ENCODE data around the gene NOXA1. TPM values are rescaled to one million over a fixed set of nuclear protein-coding genes. Genes with fewer than 3 reads are reported as not detected.

NOXA1 gene
- total RNA-seq, 2 experiments from 2014 or later: 0.66 to 0.76 TPM

DNA sequence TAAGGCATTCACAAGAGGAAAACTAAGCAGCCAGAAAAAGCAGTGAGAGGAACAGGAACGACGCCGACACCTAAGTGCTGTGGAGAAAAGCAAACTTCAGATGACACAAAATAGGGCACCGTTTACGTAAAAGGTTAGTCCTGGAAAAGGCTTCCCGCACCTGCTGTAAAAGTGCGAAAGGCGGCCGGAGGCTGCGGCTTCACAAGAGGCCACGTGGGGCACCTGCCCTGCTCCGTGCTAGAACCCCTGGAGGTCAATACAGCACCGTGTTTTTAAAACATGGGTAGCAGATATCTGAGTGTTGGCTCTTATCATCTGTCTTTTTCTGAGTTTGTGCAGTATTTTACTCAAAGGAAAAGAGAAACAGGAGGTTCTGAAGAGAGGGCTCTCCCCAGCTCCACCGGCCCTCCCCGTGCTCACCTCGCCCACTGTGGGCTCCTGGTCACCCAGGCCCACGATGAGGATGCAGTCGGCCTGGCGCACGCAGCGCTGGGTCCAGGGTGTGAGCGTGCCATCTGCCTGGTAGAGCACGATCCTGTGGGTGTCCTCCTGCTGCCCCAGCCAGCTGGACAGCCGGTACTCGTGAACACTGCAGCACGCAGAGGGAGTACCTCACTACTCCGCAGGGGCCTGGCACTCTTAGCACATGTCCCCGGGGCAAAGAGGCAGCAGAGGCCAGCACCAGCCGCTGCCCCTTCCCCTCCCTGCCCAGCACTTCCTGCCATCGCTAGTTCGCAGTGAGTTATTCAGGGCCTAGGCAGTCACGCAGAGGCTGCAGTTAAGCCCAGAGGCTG, 56.9 kb downstream of the NOXA1 start:
- Mint-ChIP-seq H3K4me3 (no peak overlapping the region), H3K36me3 (peaks cover 5% of the 10 kb centered on the region), H3K27ac (no peak overlapping the region), H3K4me1 (no peaks in the 10 kb centered on the region), H3K27me3 (no peaks in the 10 kb centered on the region), H3K9me3 (peaks cover 8% of the 10 kb centered on the region)
- DNase-seq: no peak

DNA sequence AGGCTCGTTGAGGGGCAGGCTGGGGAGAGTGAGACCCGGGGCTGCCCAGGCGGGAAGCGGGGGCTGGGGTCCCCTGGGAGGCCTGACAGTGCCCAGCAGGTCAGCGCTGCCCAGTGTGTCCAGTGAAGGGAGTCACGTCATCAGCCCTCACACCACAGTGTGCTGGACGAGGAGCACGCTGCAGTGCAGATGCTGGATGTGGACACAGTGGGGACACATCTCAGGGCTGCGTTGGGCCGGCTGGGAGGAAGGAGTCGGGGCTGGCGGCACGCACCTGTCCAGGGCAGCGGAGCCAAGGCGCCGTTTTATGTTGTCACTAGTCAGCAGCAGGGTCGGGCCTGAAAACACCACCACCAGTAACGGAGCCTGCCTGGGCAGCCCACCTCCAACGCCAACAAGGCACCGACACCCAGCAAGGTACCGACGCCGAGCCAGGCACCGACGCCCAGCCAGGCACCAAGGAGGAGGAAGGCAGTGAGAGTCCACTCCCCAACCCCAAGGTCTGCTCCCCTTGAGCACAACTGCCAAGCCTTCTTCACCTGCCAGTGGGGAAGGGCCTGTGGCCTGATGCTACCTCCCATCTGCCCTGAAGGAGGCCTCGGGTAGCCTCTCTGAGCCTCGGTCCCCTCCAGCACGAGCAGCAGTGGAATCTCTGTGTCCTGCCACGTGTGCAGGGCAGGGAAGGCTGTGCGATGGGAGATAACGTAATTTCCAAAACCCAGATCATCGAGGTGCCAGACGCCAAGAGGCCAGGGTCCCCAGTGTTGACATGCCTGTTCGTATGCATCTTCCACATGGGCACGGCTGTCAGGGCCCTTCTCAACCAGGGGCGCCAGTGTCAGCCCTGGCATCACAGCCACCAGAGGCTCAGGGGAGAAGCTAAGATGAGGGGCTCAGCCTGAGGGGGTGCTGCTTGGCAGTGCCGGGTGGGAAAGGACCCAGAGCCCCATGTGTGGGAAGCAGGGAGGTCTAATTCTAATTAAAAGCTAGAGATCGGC, 57.8 kb downstream of the NOXA1 start:
- Mint-ChIP-seq H3K4me1 (no peaks in the 10 kb centered on the region), H3K4me3 (no peak overlapping the region), H3K9me3 (peaks cover 3% of the 10 kb centered on the region), H3K36me3 (no peaks in the 10 kb centered on the region), H3K27ac (no peak overlapping the region), H3K27me3 (no peaks in the 10 kb centered on the region)
- DNase-seq: no peak

DNA sequence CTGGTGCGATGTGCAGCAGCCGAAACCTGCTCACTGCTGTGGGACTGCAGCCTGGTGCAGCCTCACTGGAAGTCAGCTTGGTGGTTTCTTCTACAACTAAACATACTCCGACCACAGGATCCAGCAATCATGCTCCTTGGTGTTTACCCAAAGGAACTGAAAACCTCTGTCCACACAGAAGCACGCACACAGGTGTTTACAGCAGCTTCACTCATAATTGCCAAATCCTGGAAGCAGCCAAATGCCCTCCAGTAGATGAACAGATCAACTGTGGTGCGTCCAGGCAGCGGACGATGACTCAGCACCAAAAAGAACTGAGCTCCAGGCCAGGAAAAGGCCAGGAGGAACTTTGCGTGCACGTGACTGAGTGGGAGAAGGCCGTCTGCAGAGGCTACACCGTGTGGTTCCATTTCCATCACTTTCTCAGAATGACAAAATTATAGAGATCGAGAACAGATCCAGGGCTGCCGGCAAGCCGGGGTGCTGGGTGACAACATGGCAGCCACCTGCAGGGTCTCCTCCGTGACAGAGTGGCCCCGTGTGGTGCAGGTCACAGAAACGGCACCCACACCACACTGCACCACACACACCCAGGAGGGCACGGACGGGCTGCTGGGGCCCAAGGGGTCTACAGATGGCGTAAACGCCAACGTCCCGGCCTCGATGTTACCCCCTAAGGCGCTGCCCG, 59.0 kb downstream of the NOXA1 start:
- no peaks in the 10 kb centered on the region for H3K27me3 Mint-ChIP-seq
- no peak overlapping the region for H3K4me3 Mint-ChIP-seq
- no peak for DNase-seq
- no peak overlapping the region for H3K27ac Mint-ChIP-seq
- no peaks in the 10 kb centered on the region for H3K9me3 Mint-ChIP-seq
- no peaks in the 10 kb centered on the region for H3K36me3 Mint-ChIP-seq
- no peaks in the 10 kb centered on the region for H3K4me1 Mint-ChIP-seq

Other genes starting within 250 kb of the NOXA1 start
- 10 to 100 TPM; 42.6 to 48.3 TPM for gene ANAPC2, start 234.8 kb upstream of the NOXA1 start, total RNA-seq
- 10 to 100 TPM; 78.1 to 80.1 TPM for gene SSNA1, start 234.7 kb upstream of the NOXA1 start, total RNA-seq
- gene TPRN, start 222.7 kb upstream of the NOXA1 start, total RNA-seq: 1 to 10 TPM; 7.3 to 7.6 TPM
- 10 to 100 TPM; 37.9 TPM for gene TMEM203, start 217.7 kb upstream of the NOXA1 start, total RNA-seq
- 10 to 100 TPM; 37.6 to 38.8 TPM for gene NDOR1, start 217.7 kb upstream of the NOXA1 start, total RNA-seq
- 1 to 10 TPM; 6.0 to 7.1 TPM for gene RNF208, start 201.2 kb upstream of the NOXA1 start, total RNA-seq
- under 1 TPM; 0.32 to 0.49 TPM for gene CYSRT1, start 198.2 kb upstream of the NOXA1 start, total RNA-seq
- gene RNF224, start 195.9 kb upstream of the NOXA1 start, total RNA-seq: not detected
- not detected for gene SLC34A3, start 192.5 kb upstream of the NOXA1 start, total RNA-seq
- 100 to 1,000 TPM; 271 to 274 TPM for gene TUBB4B, start 182.1 kb upstream of the NOXA1 start, total RNA-seq
- not detected for gene STPG3, start 172.1 kb upstream of the NOXA1 start, total RNA-seq
- gene NELFB, start 168.1 kb upstream of the NOXA1 start, total RNA-seq: 10 to 100 TPM; 54.4 to 56.4 TPM
- 1 to 10 TPM; 3.6 to 3.9 TPM for gene TOR4A, start 145.7 kb upstream of the NOXA1 start, total RNA-seq
- 1 to 10 TPM; 5.0 to 5.3 TPM for gene NRARP, start 121.1 kb upstream of the NOXA1 start, total RNA-seq
- gene EXD3, start 231 bp upstream of the NOXA1 start, total RNA-seq: 1 to 10 TPM; 3.6 to 4.2 TPM
- gene ENTPD8, start 18.0 kb downstream of the NOXA1 start, total RNA-seq: not detected
- 10 to 100 TPM; 74.1 to 74.6 TPM for gene NSMF, start 35.9 kb downstream of the NOXA1 start, total RNA-seq
- 1 to 10 TPM; 2.5 to 2.9 TPM for gene PNPLA7, start 127.0 kb downstream of the NOXA1 start, total RNA-seq
- gene MRPL41, start 128.5 kb downstream of the NOXA1 start, total RNA-seq: 10 to 100 TPM; 54.6 to 54.9 TPM
- 10 to 100 TPM; 31.7 to 33.7 TPM for gene DPH7, start 155.5 kb downstream of the NOXA1 start, total RNA-seq
- gene ZMYND19, start 167.1 kb downstream of the NOXA1 start, total RNA-seq: 10 to 100 TPM; 55.6 to 56.4 TPM
- gene ARRDC1, start 182.3 kb downstream of the NOXA1 start, total RNA-seq: 10 to 100 TPM; 28.6 to 29.3 TPM
- 10 to 100 TPM; 65.9 to 66.3 TPM for gene EHMT1, start 195.6 kb downstream of the NOXA1 start, total RNA-seq

All from activated naive CD8-positive, alpha-beta T cell treated with anti-CD3 and anti-CD28 coated beads for 36 hours (primary cell).